Mesendoderm (in vitro differentiated cells): ENCODE data around the gene EFEMP2.

ENCODE experiments used
- DNase-seq: peaks from one replicate; pipeline ENCODE4 v3.0.0; 2013
- H2AK5ac ChIP-seq: 2 replicates; pipeline ENCODE4 v1.6.1; 2013; ENCODE audit warnings: low read length, inconsistent platforms
- H2BK120ac ChIP-seq: 2 replicates; pipeline ENCODE4 v1.6.1; 2013; ENCODE audit warnings: low read depth, mild to moderate bottlenecking, low read length, moderate library complexity, mixed read lengths
- H2BK15ac ChIP-seq: replicated peaks from 2 replicates; pipeline ENCODE4 v1.6.1; 2013; ENCODE audit warnings: low read depth, mild to moderate bottlenecking, moderate library complexity
- H2BK5ac ChIP-seq: 2 replicates; pipeline ENCODE4 v1.6.1; 2013; ENCODE audit warnings: low read length, inconsistent platforms
- H3K18ac ChIP-seq: 2 replicates; pipeline ENCODE4 v1.6.1; 2013; ENCODE audit warnings: mild to moderate bottlenecking, low read length, mixed read lengths
- H3K23ac ChIP-seq: one replicate; pipeline ENCODE4 v1.6.1; 2013; ENCODE audit warnings: low read length
- H3K27ac ChIP-seq: 2 replicates; pipeline ENCODE4 v1.5.1; 2013; ENCODE audit warnings: low read depth, mild to moderate bottlenecking, inconsistent platforms, low read length, moderate library complexity
- H3K27me3 ChIP-seq: 2 replicates; pipeline ENCODE4 v1.6.1; 2013; ENCODE audit warnings: low read length, control low read depth, mild to moderate bottlenecking, inconsistent platforms; ENCODE audit not compliant: insufficient read depth, poor library complexity
- H3K36me3 ChIP-seq: 2 replicates; pipeline ENCODE4 v1.6.1; 2013; ENCODE audit warnings: low read length, inconsistent platforms; ENCODE audit not compliant: control insufficient read depth, insufficient read depth
- H3K4ac ChIP-seq: one replicate; pipeline ENCODE4 v1.6.1; 2013; ENCODE audit warnings: low read depth, mild to moderate bottlenecking, low read length, moderate library complexity
- H3K4me1 ChIP-seq: 2 replicates; pipeline ENCODE4 v1.6.1; 2013; ENCODE audit warnings: low read depth, low read length, inconsistent platforms; ENCODE audit not compliant: control insufficient read depth
- H3K4me2 ChIP-seq: 2 replicates; pipeline ENCODE4 v1.6.1; 2013; ENCODE audit warnings: low read length
- H3K4me3 ChIP-seq: 2 replicates; pipeline ENCODE4 v1.5.1; 2013; ENCODE audit warnings: mild to moderate bottlenecking, low read length
- H3K56ac ChIP-seq: one replicate; pipeline ENCODE4 v1.6.1; 2013; ENCODE audit warnings: low read length
- H3K79me1 ChIP-seq: 2 replicates; pipeline ENCODE4 v1.6.1; 2013; ENCODE audit warnings: low read length, inconsistent platforms
- H3K79me2 ChIP-seq: 2 replicates; pipeline ENCODE4 v1.6.1; 2013; ENCODE audit warnings: mild to moderate bottlenecking, low read length; ENCODE audit not compliant: control insufficient read depth, insufficient read depth
- H3K9ac ChIP-seq: 2 replicates; pipeline ENCODE4 v1.6.1; 2013; ENCODE audit warnings: low read length, inconsistent platforms
- H4K5ac ChIP-seq: one replicate; pipeline ENCODE4 v1.6.1; 2013; ENCODE audit warnings: low read length
- H4K8ac ChIP-seq: one replicate; pipeline ENCODE4 v1.6.1; 2013; ENCODE audit warnings: low read depth, mild to moderate bottlenecking, control low read depth, low read length, moderate library complexity
- whole genome bisulfite sequencing: extraction: QIAGEN DNeasy Blood & Tissue Kit; methylation state at CpG from one replicate; pipeline ENCODE4 v1.1.7; 2013; ENCODE audit warnings: low lambda C conversion rate, missing lambda C conversion rate; ENCODE audit not compliant: insufficient coverage; ENCODE audit errors: extremely low coverage; 5-methylcytosine and 5-hydroxymethylcytosine counted together

The EFEMP2 gene

DNA sequence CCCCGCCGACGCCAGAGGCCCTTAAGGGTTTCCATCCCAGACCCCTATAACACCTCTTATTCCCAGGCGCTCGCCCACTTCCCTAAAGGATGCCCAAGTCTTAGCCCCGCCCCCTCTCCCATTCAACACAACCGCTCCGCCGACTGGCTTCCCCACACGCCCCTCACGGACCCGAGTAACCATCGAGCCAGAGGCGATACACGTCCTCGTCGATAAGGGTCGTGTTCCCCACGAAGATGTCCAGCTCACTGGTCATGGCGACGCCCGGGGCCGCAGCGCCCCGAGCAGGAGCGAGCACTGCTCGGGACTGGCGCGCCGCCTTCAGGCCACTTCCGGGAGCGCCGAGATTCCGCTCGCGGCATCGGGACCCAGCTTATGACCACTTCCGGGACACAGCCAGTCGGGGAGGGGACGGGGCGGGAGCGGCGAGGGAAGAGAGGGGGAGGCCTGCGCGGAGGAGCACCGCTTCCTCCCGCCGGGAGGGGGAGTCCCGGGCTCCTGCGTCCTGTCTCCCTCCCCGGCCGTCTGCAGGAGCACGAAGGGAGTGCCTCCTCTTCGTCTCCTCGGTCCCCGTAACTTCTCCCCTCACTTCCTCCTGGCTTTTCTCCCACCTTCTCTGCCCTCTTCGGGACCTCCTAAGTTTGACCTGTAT lies 15.7 kb upstream of the EFEMP2 start, which contains the start of gene FIBP:
FIBP (minus strand) TSS at position 309 of the 652 bp plus-strand sequence; CDS start at position 256, 53 bp downstream.
- Histone ChIP-seq H2BK5ac (no peak within 1 kb of the TSS), H4K8ac (no peak within 1 kb of the TSS), H2BK15ac (no peak within 1 kb of the TSS), H3K79me2 (peaks cover 3% of the 10 kb centered on the region), H3K4ac (no peak within 1 kb of the TSS), H2AK5ac (peak within 1 kb of the TSS; percentile 74), H3K9ac (peak within 1 kb of the TSS; percentile 96), H3K36me3 (peaks cover 12% of the 10 kb centered on the region), H3K56ac (peak within 1 kb of the TSS; percentile 97), H3K18ac (peak within 1 kb of the TSS; percentile 29), H3K27me3 (no peaks in the 10 kb centered on the region), H4K5ac (no peak within 1 kb of the TSS), H3K27ac (peak within 1 kb of the TSS; percentile 59), H3K23ac (peak within 1 kb of the TSS; percentile 94), H3K79me1 (peaks cover 9% of the 10 kb centered on the region), H3K4me3 (peak within 1 kb of the TSS; percentile 84), H3K4me1 (peaks cover 6% of the 10 kb centered on the region), H3K4me2 (peak within 1 kb of the TSS; percentile 96), H2BK120ac (no peak within 1 kb of the TSS)
- DNase-seq = peak; percentile 98
- WGBS = no CpG with 5 or more reads among the region's 57 CpGs

- no peak overlapping the region for H4K5ac ChIP-seq
- H3K4me2 ChIP-seq = peak overlapping the region; percentile 96
- DNase-seq = no peak
- no peak overlapping the region for H4K8ac ChIP-seq
- no peak overlapping the region for H3K4ac ChIP-seq
- H2BK15ac ChIP-seq = no peak overlapping the region
- peaks cover 3% of the 10 kb centered on the region for H3K79me2 ChIP-seq
- H3K27me3 ChIP-seq = no peaks in the 10 kb centered on the region
- no peak overlapping the region for H3K18ac ChIP-seq
- H2AK5ac ChIP-seq = peak overlapping the region; percentile 74
- H3K4me3 ChIP-seq = peak overlapping the region; percentile 84
- H3K9ac ChIP-seq = peak overlapping the region; percentile 96
- no peak overlapping the region for H2BK5ac ChIP-seq
- H2BK120ac ChIP-seq = no peak overlapping the region
- WGBS = no CpG with 5 or more reads among the region's 23 CpGs
- H3K4me1 ChIP-seq = peaks cover 6% of the 10 kb centered on the region
- peaks cover 9% of the 10 kb centered on the region for H3K79me1 ChIP-seq
- peaks cover 14% of the 10 kb centered on the region for H3K36me3 ChIP-seq
- peak overlapping the region; percentile 59 for H3K27ac ChIP-seq
- H3K23ac ChIP-seq = no peak overlapping the region
- H3K56ac ChIP-seq = peak overlapping the region; percentile 97
These were observed 15.1 kb upstream of the EFEMP2 start for GRCh38 chr11:65887723-65888162.

DNA sequence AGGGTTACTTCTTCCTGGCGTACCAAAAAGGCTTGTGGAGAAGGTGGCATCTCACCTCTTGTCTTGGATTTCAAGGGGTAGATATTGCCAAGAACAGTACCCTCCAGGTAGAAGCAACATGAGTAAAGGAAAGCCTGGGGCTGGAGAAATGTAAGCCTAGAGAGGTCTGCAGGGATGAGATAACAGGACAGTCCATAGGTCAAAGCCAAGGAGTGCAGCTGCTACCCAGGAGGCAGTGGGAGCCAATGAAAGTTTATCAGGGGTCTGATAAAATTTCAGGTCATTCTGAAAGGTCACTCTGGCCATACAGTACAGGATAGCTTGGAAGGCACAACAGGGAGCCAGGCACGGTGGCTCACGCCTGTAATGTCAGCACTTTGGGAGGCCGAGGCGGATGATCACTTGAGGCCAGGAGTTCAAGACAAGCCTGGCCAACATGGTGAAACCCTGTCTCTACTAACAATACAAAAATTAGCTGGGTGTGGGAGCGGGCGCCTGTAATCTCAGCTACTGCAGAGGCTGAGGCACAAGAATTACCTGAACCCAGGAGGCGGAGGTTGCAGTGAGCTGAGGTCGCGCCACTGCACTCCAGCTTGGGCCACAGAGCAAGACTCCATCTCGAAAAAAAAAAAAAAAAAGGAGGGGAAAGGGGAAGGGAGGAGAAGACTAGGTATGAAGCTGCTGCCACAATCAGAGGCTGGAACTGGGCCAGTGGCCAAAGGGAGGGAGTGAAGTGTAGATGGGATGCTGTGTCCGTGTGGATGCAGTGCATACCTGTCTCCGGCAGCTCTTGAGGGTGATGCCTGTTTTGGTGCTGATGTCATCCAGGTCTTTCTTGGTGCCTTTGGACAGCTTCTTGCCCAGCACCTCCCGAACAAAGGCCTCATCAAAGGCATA lies 14.5 kb upstream of the EFEMP2 start:
- Histone ChIP-seq H4K5ac (no peak overlapping the region), H3K4ac (no peak overlapping the region), H3K36me3 (peaks cover 14% of the 10 kb centered on the region), H3K56ac (peak overlapping the region; percentile 97), H3K27me3 (no peaks in the 10 kb centered on the region), H3K23ac (no peak overlapping the region), H3K4me2 (peak overlapping the region; percentile 96), H3K9ac (peak overlapping the region; percentile 96), H3K79me1 (peaks cover 9% of the 10 kb centered on the region), H2BK120ac (no peak overlapping the region), H2BK5ac (no peak overlapping the region), H2AK5ac (peak overlapping the region; percentile 74), H3K79me2 (peaks cover 3% of the 10 kb centered on the region), H2BK15ac (no peak overlapping the region), H3K27ac (peak overlapping the region; percentile 4), H3K4me1 (peaks cover 6% of the 10 kb centered on the region), H3K18ac (no peak overlapping the region), H4K8ac (no peak overlapping the region), H3K4me3 (peak overlapping the region; percentile 84)
- DNase-seq = no peak
- WGBS = no CpG with 5 or more reads among the region's 14 CpGs

DNA sequence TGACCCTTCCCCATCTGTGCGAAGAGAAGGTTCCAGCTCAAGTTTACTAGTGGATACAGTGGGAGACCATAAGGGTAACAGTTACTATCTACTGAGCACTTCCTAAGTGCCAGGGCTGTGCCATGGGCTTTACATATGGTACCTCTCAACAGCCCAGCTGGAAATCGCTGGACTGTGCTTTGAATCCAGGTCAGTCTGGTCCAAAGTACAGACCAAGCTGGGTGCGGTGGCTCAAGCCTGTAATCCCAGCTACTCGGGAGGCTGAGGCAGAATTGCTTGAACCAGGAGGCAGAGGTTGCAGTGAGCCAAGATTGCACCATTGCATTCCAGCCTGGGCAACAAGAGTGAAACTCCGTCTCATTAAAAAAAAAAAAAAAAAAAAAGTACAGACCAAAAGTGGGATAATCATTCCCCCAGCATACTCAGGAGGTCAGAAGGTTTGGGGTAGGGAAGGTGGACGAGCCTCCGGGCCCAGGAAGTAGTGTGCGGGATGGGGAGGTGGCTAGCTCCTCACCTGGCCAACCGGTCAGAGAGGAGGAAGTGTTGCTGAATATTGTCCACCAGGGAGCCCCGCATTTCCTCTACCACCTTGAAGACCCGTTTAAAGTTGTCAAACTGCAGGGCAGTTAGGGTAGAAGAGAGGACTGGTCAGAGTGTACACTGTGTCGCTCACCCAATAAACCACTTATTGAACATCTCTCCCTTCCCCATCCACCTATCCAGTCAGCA lies 13.4 kb upstream of the EFEMP2 start:
- peaks cover 6% of the 10 kb centered on the region for H3K4me1 ChIP-seq
- no peak overlapping the region for H2BK5ac ChIP-seq
- DNase-seq = no peak
- no peak overlapping the region for H3K4me2 ChIP-seq
- no peak overlapping the region for H2BK15ac ChIP-seq
- H2AK5ac ChIP-seq = no peak overlapping the region
- no peak overlapping the region for H3K9ac ChIP-seq
- no peak overlapping the region for H3K23ac ChIP-seq
- H3K79me1 ChIP-seq = peaks cover 9% of the 10 kb centered on the region
- no peak overlapping the region for H2BK120ac ChIP-seq
- no peaks in the 10 kb centered on the region for H3K27me3 ChIP-seq
- H3K4me3 ChIP-seq = no peak overlapping the region
- no CpG with 5 or more reads among the region's 12 CpGs for WGBS
- no peak overlapping the region for H4K8ac ChIP-seq
- no peak overlapping the region for H3K27ac ChIP-seq
- H3K4ac ChIP-seq = no peak overlapping the region
- peaks cover 14% of the 10 kb centered on the region for H3K36me3 ChIP-seq
- no peak overlapping the region for H3K18ac ChIP-seq
- H3K56ac ChIP-seq = peak overlapping the region; percentile 15
- peaks cover 3% of the 10 kb centered on the region for H3K79me2 ChIP-seq
- H4K5ac ChIP-seq = no peak overlapping the region

GRCh38 chr11:65885231-65885630 lies 12.6 kb upstream of the EFEMP2 start:
- H3K18ac ChIP-seq = no peak overlapping the region
- peaks cover 3% of the 10 kb centered on the region for H3K79me2 ChIP-seq
- H3K4me3 ChIP-seq = no peak overlapping the region
- no peak overlapping the region for H3K27ac ChIP-seq
- H2BK15ac ChIP-seq = no peak overlapping the region
- H3K36me3 ChIP-seq = peaks cover 14% of the 10 kb centered on the region
- no peak for DNase-seq
- H4K5ac ChIP-seq = no peak overlapping the region
- no peak overlapping the region for H2BK5ac ChIP-seq
- no peak overlapping the region for H3K56ac ChIP-seq
- H3K79me1 ChIP-seq = peaks cover 9% of the 10 kb centered on the region
- no peak overlapping the region for H2BK120ac ChIP-seq
- H3K23ac ChIP-seq = no peak overlapping the region
- H3K4ac ChIP-seq = no peak overlapping the region
- no peak overlapping the region for H4K8ac ChIP-seq
- H3K9ac ChIP-seq = no peak overlapping the region
- peaks cover 6% of the 10 kb centered on the region for H3K4me1 ChIP-seq
- no peak overlapping the region for H2AK5ac ChIP-seq
- no CpG with 5 or more reads among the region's 7 CpGs for WGBS
- H3K27me3 ChIP-seq = no peaks in the 10 kb centered on the region
- no peak overlapping the region for H3K4me2 ChIP-seq
